CD4-positive, alpha-beta T cell treated with Interleukin-17A for 4 hours (primary cell): ENCODE data around the gene CYP26B1.

Source experiments
- DNase-seq: peaks from one replicate; pipeline ENCODE4 v3.0.0-alpha.2; 2020; ENCODE audit warnings: mixed read lengths

The CYP26B1 gene

GRCh38 chr2:72147303-72147971 is at the start of gene CYP26B1:
Gene CYP26B1 (minus strand): TSS chr2:72147862. CDS start chr2:72147834, 28 bp downstream.
- DNase-seq, result no peak

- DNase-seq, result no peak
Observed at GRCh38 chr2:72193723-72194122, 46.1 kb upstream of the CYP26B1 start.

GRCh38 chr2:72191441-72191840 is 43.8 kb upstream of the CYP26B1 start:
- DNase-seq, result no peak

GRCh38 chr2:72185206-72185605 is 37.5 kb upstream of the CYP26B1 start:
- no peak for DNase-seq

- DNase-seq, result no peak
Observed at GRCh38 chr2:72183466-72183865, 35.8 kb upstream of the CYP26B1 start.

GRCh38 chr2:72183016-72183415 is 35.4 kb upstream of the CYP26B1 start:
- no peak for DNase-seq

GRCh38 chr2:72182547-72182946 is 34.9 kb upstream of the CYP26B1 start:
- DNase-seq, result no peak

- DNase-seq, result no peak
Observed at GRCh38 chr2:72181616-72182015, 34.0 kb upstream of the CYP26B1 start.

- DNase-seq, result no peak
Observed at GRCh38 chr2:72180351-72180750, 32.7 kb upstream of the CYP26B1 start.

- no peak for DNase-seq
Observed at GRCh38 chr2:72178551-72178950, 30.9 kb upstream of the CYP26B1 start.

- no peak for DNase-seq
Observed at GRCh38 chr2:72176281-72176680, 28.6 kb upstream of the CYP26B1 start.

GRCh38 chr2:72175636-72176035 is 28.0 kb upstream of the CYP26B1 start:
- no peak for DNase-seq

- DNase-seq, result no peak
Observed at GRCh38 chr2:72173640-72174321, 26.1 kb upstream of the CYP26B1 start.

- DNase-seq, result no peak
Observed at GRCh38 chr2:72172478-72172877, 24.8 kb upstream of the CYP26B1 start.

- DNase-seq, result no peak
Observed at GRCh38 chr2:72166279-72166678, 18.6 kb upstream of the CYP26B1 start.

- DNase-seq, result no peak
Observed at GRCh38 chr2:72165792-72166191, 18.1 kb upstream of the CYP26B1 start.

GRCh38 chr2:72162574-72162973 is 14.9 kb upstream of the CYP26B1 start:
- DNase-seq, result no peak

GRCh38 chr2:72159211-72159993 is 11.7 kb upstream of the CYP26B1 start:
- no peak for DNase-seq

GRCh38 chr2:72157871-72158771 is 10.5 kb upstream of the CYP26B1 start:
- DNase-seq, result no peak

- DNase-seq, result no peak
Observed at GRCh38 chr2:72156872-72157271, 9.2 kb upstream of the CYP26B1 start.

- DNase-seq, result no peak
Observed at GRCh38 chr2:72155737-72156136, 8.1 kb upstream of the CYP26B1 start.

- DNase-seq, result no peak
Observed at GRCh38 chr2:72155151-72155550, 7.5 kb upstream of the CYP26B1 start.
